ENCODE results near the gene NPAS3. TPM values are rescaled to one million over a fixed set of nuclear protein-coding genes. Genes with fewer than 3 reads are reported as not detected.

NPAS3 gene
- total RNA-seq, 2 donors from 2014 or later: 1.1 to 1.8 TPM

DNA sequence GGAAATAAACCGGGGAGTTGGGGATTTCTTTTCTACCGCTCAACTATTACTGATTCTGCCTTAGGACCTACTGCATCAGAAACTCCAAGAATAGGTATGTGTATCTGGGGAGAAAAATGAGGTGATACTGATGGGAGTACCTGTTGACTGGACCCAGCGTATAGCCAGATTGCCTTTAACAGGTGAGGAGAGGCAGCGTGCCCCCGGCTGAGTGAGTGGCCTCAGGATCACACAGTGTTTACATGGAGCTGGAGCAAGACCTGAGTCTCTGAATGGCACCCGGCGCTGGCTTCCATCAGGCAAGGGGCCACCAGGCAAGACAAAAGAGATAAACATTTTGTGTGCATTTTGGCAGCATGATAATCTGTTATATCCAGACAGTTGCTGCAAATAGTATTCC is 516.0 kb downstream of the NPAS3 start:
- TF ChIP-seq POLR2A (IDR thresholded peaks at IDR 0.05) (no peak), CTCF (IDR thresholded peaks at IDR 0.05) (no peak), POLR2AphosphoS5 (IDR thresholded peaks at IDR 0.05) (no peak)
- WGBS: 72% methylated on average over 7 of the region's 7 CpGs
- no peak for DNase-seq (ENCODE audit: low spot score)
- no peaks in the 10 kb centered on the region for H3K4me1 ChIP-seq (replicated peaks)
- no peaks in the 10 kb centered on the region for H3K27me3 ChIP-seq (replicated peaks; ENCODE audit: insufficient read depth)
- intact Hi-C loops (cut with DNase I): no loop called here
- no peak overlapping the region for H3K27ac ChIP-seq
- H3K36me3 ChIP-seq: no peaks in the 10 kb centered on the region
- H3K9me3 ChIP-seq: no peaks in the 10 kb centered on the region
- no peak overlapping the region for H3K4me3 ChIP-seq

DNA sequence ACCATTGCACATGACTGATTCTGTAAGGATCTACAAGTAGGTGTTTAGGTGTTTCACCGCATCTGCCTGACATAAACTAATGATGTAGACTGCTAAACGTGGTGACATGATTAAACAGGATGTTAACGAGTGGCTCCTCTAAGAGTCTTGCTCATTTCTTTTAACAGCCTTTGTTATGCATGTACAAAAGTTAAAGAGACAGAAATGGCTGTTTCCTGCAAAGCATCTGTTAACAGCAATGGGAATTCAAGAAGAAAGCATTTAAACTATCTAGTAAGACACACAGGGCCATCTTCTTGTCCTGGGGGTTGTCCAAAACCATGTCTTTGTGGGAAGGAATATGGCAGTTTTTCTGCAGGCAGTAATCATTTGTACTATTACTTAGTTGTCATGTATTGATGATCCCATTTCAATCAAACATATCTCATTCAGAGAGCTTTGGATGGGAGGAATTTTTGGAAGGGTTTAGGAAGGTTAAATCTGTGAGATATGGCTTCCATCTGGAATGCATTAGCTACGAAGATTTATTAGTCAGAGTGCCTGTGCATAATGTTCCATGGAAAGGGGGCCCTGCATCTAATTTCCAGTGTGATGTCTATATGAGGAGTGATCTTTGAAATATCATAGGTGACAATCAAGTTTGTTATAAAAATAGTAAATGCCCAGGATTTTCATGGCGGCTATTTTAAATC is 517.1 kb downstream of the NPAS3 start:
- no peak overlapping the region for H3K4me3 ChIP-seq
- H3K27ac ChIP-seq: no peak overlapping the region
- no peak for TF ChIP-seq POLR2AphosphoS5 (IDR thresholded peaks at IDR 0.05)
- no peak for TF ChIP-seq CTCF (IDR thresholded peaks at IDR 0.05)
- no peak for TF ChIP-seq POLR2A (IDR thresholded peaks at IDR 0.05)
- WGBS: 77% methylated on average over 5 of the region's 5 CpGs
- H3K36me3 ChIP-seq: no peaks in the 10 kb centered on the region
- intact Hi-C loops (cut with DNase I): no loop called here
- DNase-seq (ENCODE audit: low spot score): no peak
- H3K9me3 ChIP-seq: no peaks in the 10 kb centered on the region
- H3K4me1 ChIP-seq (replicated peaks): no peaks in the 10 kb centered on the region
- H3K27me3 ChIP-seq (replicated peaks; ENCODE audit: insufficient read depth): no peaks in the 10 kb centered on the region

- TF ChIP-seq CTCF (IDR thresholded peaks at IDR 0.05) (no peak), POLR2AphosphoS5 (IDR thresholded peaks at IDR 0.05) (no peak), POLR2A (IDR thresholded peaks at IDR 0.05) (no peak)
- Histone ChIP-seq H3K4me1 (replicated peaks) (no peaks in the 10 kb centered on the region), H3K36me3 (no peaks in the 10 kb centered on the region), H3K9me3 (no peaks in the 10 kb centered on the region), H3K4me3 (no peak overlapping the region), H3K27me3 (replicated peaks; ENCODE audit: insufficient read depth) (no peaks in the 10 kb centered on the region), H3K27ac (no peak overlapping the region)
- 87% methylated on average over 4 of the region's 4 CpGs for WGBS
- intact Hi-C loops (cut with DNase I): no loop called here
- no peak for DNase-seq (ENCODE audit: low spot score)
Observed at GRCh38 chr14:33457021-33457420, 518.3 kb downstream of the NPAS3 start.

DNA sequence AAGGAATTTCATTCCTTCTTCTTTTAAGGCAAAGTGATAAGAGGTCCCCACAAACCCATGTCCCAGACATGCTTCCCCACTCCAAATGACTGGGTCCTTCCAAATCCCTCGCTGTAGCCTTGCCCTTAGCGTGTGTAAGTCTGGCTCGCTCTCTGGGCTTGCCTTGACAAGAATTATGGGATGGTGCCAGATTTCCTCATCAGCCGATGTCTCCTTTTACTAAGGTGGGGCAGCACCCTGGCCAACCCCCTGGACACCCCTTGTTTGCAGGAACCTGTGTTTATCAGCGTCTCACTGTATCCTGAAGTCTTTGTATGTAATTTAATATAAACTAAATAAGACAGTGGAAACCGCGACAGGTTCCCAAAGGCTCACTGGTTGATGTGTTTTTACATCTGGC is 518.9 kb downstream of the NPAS3 start:
- intact Hi-C loops (cut with DNase I): no loop called here
- H3K4me1 ChIP-seq (replicated peaks): no peaks in the 10 kb centered on the region
- H3K4me3 ChIP-seq: no peak overlapping the region
- DNase-seq (ENCODE audit: low spot score): no peak
- TF ChIP-seq POLR2A (IDR thresholded peaks at IDR 0.05) (no peak), POLR2AphosphoS5 (IDR thresholded peaks at IDR 0.05) (no peak), CTCF (IDR thresholded peaks at IDR 0.05) (no peak)
- H3K9me3 ChIP-seq: no peaks in the 10 kb centered on the region
- H3K27me3 ChIP-seq (replicated peaks; ENCODE audit: insufficient read depth): no peaks in the 10 kb centered on the region
- WGBS: 44% methylated on average over 7 of the region's 7 CpGs
- no peaks in the 10 kb centered on the region for H3K36me3 ChIP-seq
- no peak overlapping the region for H3K27ac ChIP-seq

- H3K9me3 ChIP-seq: no peaks in the 10 kb centered on the region
- intact Hi-C loops (cut with DNase I): no loop called here
- peaks cover 2% of the 10 kb centered on the region for H3K4me1 ChIP-seq (replicated peaks)
- TF ChIP-seq POLR2AphosphoS5 (IDR thresholded peaks at IDR 0.05) (no peak), CTCF (IDR thresholded peaks at IDR 0.05) (no peak), POLR2A (IDR thresholded peaks at IDR 0.05) (no peak)
- H3K27ac ChIP-seq: no peak overlapping the region
- whole genome bisulfite sequencing: 43% methylated on average over 1 of the region's 1 CpG
- H3K4me3 ChIP-seq: no peak overlapping the region
- H3K36me3 ChIP-seq: no peaks in the 10 kb centered on the region
- DNase-seq (ENCODE audit: low spot score): no peak
- H3K27me3 ChIP-seq (replicated peaks; ENCODE audit: insufficient read depth): no peaks in the 10 kb centered on the region
Observed at GRCh38 chr14:33460164-33460563, 521.5 kb downstream of the NPAS3 start.
